Chondrocyte (in vitro differentiated cells): ENCODE results near the gene FABP3. TPM values are rescaled to one million over a fixed set of nuclear protein-coding genes. Genes with fewer than 3 reads are reported as not detected.

ENCODE experiments used
- DNase-seq: peaks from one replicate; pipeline ENCODE4 v3.0.0; 2021; ENCODE audit warnings: mixed read lengths, low spot score
- H3K27ac Mint-ChIP-seq: one replicate; pipeline ENCODE4 v1.8.0; 2021; ENCODE audit warnings: mild to moderate bottlenecking, moderate library complexity, mixed read lengths; ENCODE audit not compliant: unreplicated experiment
- H3K27me3 Mint-ChIP-seq: 2 replicates; pipeline ENCODE4 v1.8.0; 2021; ENCODE audit warnings: low read depth, mixed read lengths
- H3K36me3 Mint-ChIP-seq: 2 replicates; pipeline ENCODE4 v1.8.0; 2021; ENCODE audit warnings: low read depth, mixed read lengths
- H3K4me1 Mint-ChIP-seq: 2 replicates; pipeline ENCODE4 v1.8.0; 2021; ENCODE audit warnings: low read depth, mild to moderate bottlenecking, mixed read lengths
- H3K4me3 Mint-ChIP-seq: one replicate; pipeline ENCODE4 v1.8.0; 2021; ENCODE audit warnings: mild to moderate bottlenecking, moderate library complexity, mixed read lengths; ENCODE audit not compliant: unreplicated experiment
- H3K9me3 Mint-ChIP-seq: 2 replicates; pipeline ENCODE4 v1.8.0; 2021; ENCODE audit warnings: low read depth, mixed read lengths
- CTCF ChIP-seq: fragments of 200-600 bp; sonication (generic); IDR thresholded peaks from 2 replicates; pipeline ENCODE4 v1.5.0; 2021; ENCODE audit warnings: antibody characterized with exemption, mild to moderate bottlenecking, moderate library complexity
- total RNA-seq: library from RNA; stranded (reverse); gene quantifications from 3 replicates; pipeline ENCODE4 v1.2.1, GENCODE V29; 2021

Gene FABP3
- total RNA-seq, 1 donor from 2014 or later, result 81.4 TPM

GRCh38 chr1:31416101-31416736, 43.3 kb upstream of the FABP3 start:
- no peak for TF ChIP-seq CTCF

GRCh38 chr1:31415658-31416057, 42.8 kb upstream of the FABP3 start:
- Mint-ChIP-seq H3K4me3 (no peak overlapping the region), H3K9me3 (no peaks in the 10 kb centered on the region), H3K36me3 (no peaks in the 10 kb centered on the region), H3K4me1 (peaks cover 14% of the 10 kb centered on the region), H3K27me3 (peaks cover 13% of the 10 kb centered on the region), H3K27ac (no peak overlapping the region)
- TF ChIP-seq CTCF, result no peak
- no peak for DNase-seq

More at GRCh38 chr1:31416101-31416736, 43.3 kb upstream of the FABP3 start:
- Mint-ChIP-seq H3K36me3 (no peaks in the 10 kb centered on the region), H3K27ac (no peak overlapping the region), H3K9me3 (no peaks in the 10 kb centered on the region), H3K4me1 (peaks cover 10% of the 10 kb centered on the region), H3K4me3 (no peak overlapping the region), H3K27me3 (peaks cover 8% of the 10 kb centered on the region)
- no peak for DNase-seq

DNA sequence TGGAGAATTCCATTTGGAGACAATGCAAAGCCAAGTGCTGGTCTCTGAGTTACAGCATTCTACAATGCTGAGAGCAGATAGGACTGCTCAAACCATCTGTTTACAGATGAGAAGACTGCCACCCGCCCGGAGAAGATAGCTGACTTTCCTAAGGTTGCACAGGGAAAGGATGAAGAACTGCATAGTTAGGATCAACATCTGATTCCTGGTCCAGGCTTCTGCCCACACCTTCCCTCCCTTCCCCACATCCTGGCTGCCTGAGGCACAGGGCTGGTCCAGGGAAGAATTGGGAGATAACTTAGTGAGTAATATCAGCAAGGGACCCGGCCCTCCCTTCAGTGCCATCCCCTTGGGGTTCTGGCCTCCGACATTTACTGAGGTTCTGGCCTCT, 42.1 kb upstream of the FABP3 start:
- no peak overlapping the region for H3K4me3 Mint-ChIP-seq
- H3K4me1 Mint-ChIP-seq, result peaks cover 19% of the 10 kb centered on the region
- H3K9me3 Mint-ChIP-seq, result no peaks in the 10 kb centered on the region
- no peak for TF ChIP-seq CTCF
- no peak overlapping the region for H3K27ac Mint-ChIP-seq
- peaks cover 15% of the 10 kb centered on the region for H3K27me3 Mint-ChIP-seq
- no peaks in the 10 kb centered on the region for H3K36me3 Mint-ChIP-seq
- no peak for DNase-seq

DNA sequence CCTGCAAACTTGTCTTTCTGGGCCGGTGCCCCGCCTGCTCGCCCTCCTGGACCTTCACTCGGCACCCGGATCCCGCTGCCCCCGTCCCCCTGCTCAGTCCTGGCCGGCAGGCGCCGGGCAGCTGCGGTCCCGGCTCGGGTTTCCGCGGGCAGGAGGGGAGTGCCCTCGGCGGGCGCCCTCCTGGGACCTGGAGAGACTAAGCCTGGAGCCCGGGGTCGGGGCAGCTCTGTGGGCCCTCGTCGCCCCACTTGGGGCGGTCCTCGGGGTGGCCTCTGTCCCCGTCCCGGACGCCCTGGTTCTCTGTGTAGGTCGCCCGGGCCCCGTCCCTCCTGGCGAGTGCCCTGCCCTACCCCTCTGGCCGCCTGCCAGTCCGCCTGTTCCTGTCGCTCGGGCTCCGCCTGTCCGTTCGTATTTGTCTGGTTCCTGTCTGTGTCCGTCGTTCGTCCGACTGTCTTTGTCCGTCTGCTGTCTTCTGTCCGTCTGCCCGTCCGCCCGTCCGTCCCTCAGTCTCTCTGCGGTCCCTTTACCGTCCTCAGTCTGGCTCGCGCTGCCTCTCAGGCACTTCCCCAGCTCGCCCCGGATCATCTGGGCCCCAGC, 40.6 kb upstream of the FABP3 start:
- Mint-ChIP-seq H3K9me3 (no peaks in the 10 kb centered on the region), H3K27ac (peak overlapping the region; percentile 34), H3K27me3 (peaks cover 19% of the 10 kb centered on the region), H3K4me1 (peaks cover 22% of the 10 kb centered on the region), H3K4me3 (peak overlapping the region; percentile 83), H3K36me3 (no peaks in the 10 kb centered on the region)
- peak; percentile 22 for TF ChIP-seq CTCF
- peak; percentile 94 for DNase-seq

- peak within 1 kb of the TSS; percentile 83 for H3K4me3 Mint-ChIP-seq
- no peaks in the 10 kb centered on the region for H3K36me3 Mint-ChIP-seq
- no peaks in the 10 kb centered on the region for H3K9me3 Mint-ChIP-seq
- H3K27me3 Mint-ChIP-seq, result peaks cover 21% of the 10 kb centered on the region
- no peak for DNase-seq
- H3K4me1 Mint-ChIP-seq, result peaks cover 22% of the 10 kb centered on the region
- peak within 1 kb of the TSS; percentile 34 for H3K27ac Mint-ChIP-seq
- TF ChIP-seq CTCF, result no peak
Measured at GRCh38 chr1:31412732-31413404, 40.0 kb upstream of the FABP3 start, which contains the start of gene SERINC2. Gene SERINC2, plus strand, starts transcription at chr1:31413213. Its CDS starts 53 bp downstream, at chr1:31413266.
